Mesendoderm (in vitro differentiated cells): Measurements from ENCODE around the gene GPR26.

Experiments used
- DNase-seq: peaks from one replicate; pipeline ENCODE4 v3.0.0; 2013
- H2AK5ac ChIP-seq: 2 replicates; pipeline ENCODE4 v1.6.1; 2013; ENCODE audit warnings: low read length, inconsistent platforms
- H2BK120ac ChIP-seq: 2 replicates; pipeline ENCODE4 v1.6.1; 2013; ENCODE audit warnings: low read depth, mild to moderate bottlenecking, low read length, moderate library complexity, mixed read lengths
- H2BK15ac ChIP-seq: replicated peaks from 2 replicates; pipeline ENCODE4 v1.6.1; 2013; ENCODE audit warnings: low read depth, mild to moderate bottlenecking, moderate library complexity
- H2BK5ac ChIP-seq: 2 replicates; pipeline ENCODE4 v1.6.1; 2013; ENCODE audit warnings: low read length, inconsistent platforms
- H3K18ac ChIP-seq: 2 replicates; pipeline ENCODE4 v1.6.1; 2013; ENCODE audit warnings: mild to moderate bottlenecking, low read length, mixed read lengths
- H3K23ac ChIP-seq: one replicate; pipeline ENCODE4 v1.6.1; 2013; ENCODE audit warnings: low read length
- H3K27ac ChIP-seq: 2 replicates; pipeline ENCODE4 v1.5.1; 2013; ENCODE audit warnings: low read depth, mild to moderate bottlenecking, inconsistent platforms, low read length, moderate library complexity
- H3K27me3 ChIP-seq: 2 replicates; pipeline ENCODE4 v1.6.1; 2013; ENCODE audit warnings: low read length, control low read depth, mild to moderate bottlenecking, inconsistent platforms; ENCODE audit not compliant: insufficient read depth, poor library complexity
- H3K36me3 ChIP-seq: 2 replicates; pipeline ENCODE4 v1.6.1; 2013; ENCODE audit warnings: low read length, inconsistent platforms; ENCODE audit not compliant: control insufficient read depth, insufficient read depth
- H3K4ac ChIP-seq: one replicate; pipeline ENCODE4 v1.6.1; 2013; ENCODE audit warnings: low read depth, mild to moderate bottlenecking, low read length, moderate library complexity
- H3K4me1 ChIP-seq: 2 replicates; pipeline ENCODE4 v1.6.1; 2013; ENCODE audit warnings: low read depth, low read length, inconsistent platforms; ENCODE audit not compliant: control insufficient read depth
- H3K4me2 ChIP-seq: 2 replicates; pipeline ENCODE4 v1.6.1; 2013; ENCODE audit warnings: low read length
- H3K4me3 ChIP-seq: 2 replicates; pipeline ENCODE4 v1.5.1; 2013; ENCODE audit warnings: mild to moderate bottlenecking, low read length
- H3K56ac ChIP-seq: one replicate; pipeline ENCODE4 v1.6.1; 2013; ENCODE audit warnings: low read length
- H3K79me1 ChIP-seq: 2 replicates; pipeline ENCODE4 v1.6.1; 2013; ENCODE audit warnings: low read length, inconsistent platforms
- H3K79me2 ChIP-seq: 2 replicates; pipeline ENCODE4 v1.6.1; 2013; ENCODE audit warnings: mild to moderate bottlenecking, low read length; ENCODE audit not compliant: control insufficient read depth, insufficient read depth
- H3K9ac ChIP-seq: 2 replicates; pipeline ENCODE4 v1.6.1; 2013; ENCODE audit warnings: low read length, inconsistent platforms
- H4K5ac ChIP-seq: one replicate; pipeline ENCODE4 v1.6.1; 2013; ENCODE audit warnings: low read length
- H4K8ac ChIP-seq: one replicate; pipeline ENCODE4 v1.6.1; 2013; ENCODE audit warnings: low read depth, mild to moderate bottlenecking, control low read depth, low read length, moderate library complexity
- WGBS: extraction: QIAGEN DNeasy Blood & Tissue Kit; methylation state at CpG from one replicate; pipeline ENCODE4 v1.1.7; 2013; ENCODE audit warnings: low lambda C conversion rate, missing lambda C conversion rate; ENCODE audit not compliant: insufficient coverage; ENCODE audit errors: extremely low coverage; 5-methylcytosine and 5-hydroxymethylcytosine counted together

Gene GPR26

GRCh38 chr10:123635131-123635530 lies 31.0 kb upstream of the GPR26 start:
- H3K23ac ChIP-seq = no peak overlapping the region
- H2BK120ac ChIP-seq = no peak overlapping the region
- H2BK5ac ChIP-seq = no peak overlapping the region
- no peaks in the 10 kb centered on the region for H3K27me3 ChIP-seq
- H3K36me3 ChIP-seq = no peaks in the 10 kb centered on the region
- H3K4me1 ChIP-seq = no peaks in the 10 kb centered on the region
- no peak overlapping the region for H3K4me2 ChIP-seq
- no peak overlapping the region for H3K4me3 ChIP-seq
- no peaks in the 10 kb centered on the region for H3K79me2 ChIP-seq
- H4K8ac ChIP-seq = no peak overlapping the region
- H3K79me1 ChIP-seq = no peaks in the 10 kb centered on the region
- DNase-seq = no peak
- H3K9ac ChIP-seq = no peak overlapping the region
- no peak overlapping the region for H4K5ac ChIP-seq
- no peak overlapping the region for H3K4ac ChIP-seq
- no CpG with 5 or more reads among the region's 5 CpGs for WGBS
- H2AK5ac ChIP-seq = no peak overlapping the region
- H3K27ac ChIP-seq = no peak overlapping the region
- H3K18ac ChIP-seq = no peak overlapping the region
- H3K56ac ChIP-seq = no peak overlapping the region
- no peak overlapping the region for H2BK15ac ChIP-seq

GRCh38 chr10:123635745-123636144 lies 30.4 kb upstream of the GPR26 start:
- Histone ChIP-seq H3K4me1 (no peaks in the 10 kb centered on the region), H3K79me2 (no peaks in the 10 kb centered on the region), H2AK5ac (no peak overlapping the region), H4K8ac (no peak overlapping the region), H3K9ac (no peak overlapping the region), H3K4me3 (no peak overlapping the region), H3K79me1 (no peaks in the 10 kb centered on the region), H3K4ac (no peak overlapping the region), H3K23ac (no peak overlapping the region), H3K56ac (no peak overlapping the region), H3K36me3 (no peaks in the 10 kb centered on the region), H2BK120ac (no peak overlapping the region), H4K5ac (no peak overlapping the region), H2BK5ac (no peak overlapping the region), H3K4me2 (no peak overlapping the region), H2BK15ac (no peak overlapping the region), H3K27ac (no peak overlapping the region), H3K18ac (no peak overlapping the region), H3K27me3 (no peaks in the 10 kb centered on the region)
- WGBS = no CpG with 5 or more reads among the region's 2 CpGs
- peak; percentile 54 for DNase-seq

- no peak for DNase-seq
- no CpG with 5 or more reads among the region's 8 CpGs for WGBS
- H3K27ac ChIP-seq = no peak overlapping the region
Measured at GRCh38 chr10:123636598-123637325, 29.4 kb upstream of the GPR26 start.

GRCh38 chr10:123637326-123637880 lies 28.8 kb upstream of the GPR26 start:
- Histone ChIP-seq H3K27me3 (no peaks in the 10 kb centered on the region), H4K8ac (no peak overlapping the region), H3K79me2 (no peaks in the 10 kb centered on the region), H3K79me1 (no peaks in the 10 kb centered on the region), H2AK5ac (no peak overlapping the region), H3K4me3 (no peak overlapping the region), H2BK15ac (no peak overlapping the region), H3K23ac (no peak overlapping the region), H4K5ac (no peak overlapping the region), H3K27ac (no peak overlapping the region), H3K9ac (no peak overlapping the region), H3K4me1 (no peaks in the 10 kb centered on the region), H3K18ac (no peak overlapping the region), H3K56ac (no peak overlapping the region), H2BK5ac (no peak overlapping the region), H2BK120ac (no peak overlapping the region), H3K4ac (no peak overlapping the region), H3K4me2 (no peak overlapping the region), H3K36me3 (no peaks in the 10 kb centered on the region)
- no CpG with 5 or more reads among the region's 6 CpGs for WGBS
- DNase-seq = no peak

More at GRCh38 chr10:123636598-123637325, 29.4 kb upstream of the GPR26 start:
- H3K79me1 ChIP-seq = no peaks in the 10 kb centered on the region
- H3K23ac ChIP-seq = no peak overlapping the region
- H3K4me3 ChIP-seq = no peak overlapping the region
- H3K79me2 ChIP-seq = no peaks in the 10 kb centered on the region
- H2BK5ac ChIP-seq = no peak overlapping the region
- no peaks in the 10 kb centered on the region for H3K4me1 ChIP-seq
- no peak overlapping the region for H2BK120ac ChIP-seq
- H3K56ac ChIP-seq = no peak overlapping the region
- no peak overlapping the region for H3K18ac ChIP-seq
- H4K8ac ChIP-seq = no peak overlapping the region
- H3K4me2 ChIP-seq = no peak overlapping the region
- no peaks in the 10 kb centered on the region for H3K36me3 ChIP-seq
- H3K9ac ChIP-seq = no peak overlapping the region
- H4K5ac ChIP-seq = no peak overlapping the region
- no peak overlapping the region for H2AK5ac ChIP-seq
- H3K4ac ChIP-seq = no peak overlapping the region
- H2BK15ac ChIP-seq = no peak overlapping the region
- no peaks in the 10 kb centered on the region for H3K27me3 ChIP-seq

- H3K23ac ChIP-seq = no peak overlapping the region
- H3K4ac ChIP-seq = no peak overlapping the region
- no peak overlapping the region for H2BK15ac ChIP-seq
- no peak overlapping the region for H3K27ac ChIP-seq
- H4K5ac ChIP-seq = no peak overlapping the region
- no peak overlapping the region for H3K56ac ChIP-seq
- WGBS = no CpG with 5 or more reads among the region's 3 CpGs
- no peak overlapping the region for H2AK5ac ChIP-seq
- H3K27me3 ChIP-seq = no peaks in the 10 kb centered on the region
- H3K18ac ChIP-seq = no peak overlapping the region
- no peaks in the 10 kb centered on the region for H3K79me2 ChIP-seq
- no peak overlapping the region for H3K4me3 ChIP-seq
- H3K79me1 ChIP-seq = no peaks in the 10 kb centered on the region
- no peak overlapping the region for H3K4me2 ChIP-seq
- H2BK5ac ChIP-seq = no peak overlapping the region
- no peak overlapping the region for H3K9ac ChIP-seq
- H3K4me1 ChIP-seq = no peaks in the 10 kb centered on the region
- H3K36me3 ChIP-seq = no peaks in the 10 kb centered on the region
- no peak for DNase-seq
- H4K8ac ChIP-seq = no peak overlapping the region
- no peak overlapping the region for H2BK120ac ChIP-seq
Measured at GRCh38 chr10:123639131-123639530, 27.0 kb upstream of the GPR26 start.
